AG09309 (cell line): Measurements from ENCODE around the gene VIPAS39.

ENCODE experiments used
- DNase-seq: peaks from one replicate; pipeline ENCODE4 v3.0.0-alpha.2; 2010; ENCODE audit warnings: low read depth
- H3K4me3 ChIP-seq: 2 replicates; pipeline ENCODE4 v1.5.1; 2011; ENCODE audit warnings: mild to moderate bottlenecking, low read depth, low read length, moderate library complexity; ENCODE audit not compliant: control insufficient read depth
- CTCF ChIP-seq: IDR thresholded peaks from 2 replicates; pipeline ENCODE4 v1.5.1; 2011; ENCODE audit warnings: mild to moderate bottlenecking, low read depth, low read length, inconsistent platforms; ENCODE audit not compliant: insufficient read depth, control insufficient read depth; ENCODE audit errors: missing control alignments

VIPAS39 gene

GRCh38 chr14:77485256-77485655, 27.9 kb upstream of the VIPAS39 start:
- H3K4me3 ChIP-seq: no peak overlapping the region
- no peak for TF ChIP-seq CTCF
- DNase-seq: no peak

- no peak for TF ChIP-seq CTCF
These were observed 25.0 kb upstream of the VIPAS39 start for GRCh38 chr14:77482422-77482821.

GRCh38 chr14:77478796-77479195, 21.4 kb upstream of the VIPAS39 start:
- DNase-seq: no peak
- H3K4me3 ChIP-seq: no peak overlapping the region
- TF ChIP-seq CTCF: no peak

More at GRCh38 chr14:77482422-77482821, 25.0 kb upstream of the VIPAS39 start:
- no peak overlapping the region for H3K4me3 ChIP-seq
- no peak for DNase-seq

- no peak overlapping the region for H3K4me3 ChIP-seq
- TF ChIP-seq CTCF: no peak
- DNase-seq: no peak
These were observed 20.6 kb upstream of the VIPAS39 start for GRCh38 chr14:77478029-77478428.

GRCh38 chr14:77475432-77476115, 18.2 kb upstream of the VIPAS39 start:
- no peak overlapping the region for H3K4me3 ChIP-seq
- DNase-seq: no peak
- TF ChIP-seq CTCF: no peak

GRCh38 chr14:77474479-77475177, 17.2 kb upstream of the VIPAS39 start:
- no peak overlapping the region for H3K4me3 ChIP-seq
- no peak for TF ChIP-seq CTCF
- no peak for DNase-seq

GRCh38 chr14:77473921-77474320, 16.5 kb upstream of the VIPAS39 start:
- no peak for TF ChIP-seq CTCF
- no peak for DNase-seq
- H3K4me3 ChIP-seq: no peak overlapping the region
